Measurements from ENCODE around the gene CMSS1.

Gene CMSS1

DNA sequence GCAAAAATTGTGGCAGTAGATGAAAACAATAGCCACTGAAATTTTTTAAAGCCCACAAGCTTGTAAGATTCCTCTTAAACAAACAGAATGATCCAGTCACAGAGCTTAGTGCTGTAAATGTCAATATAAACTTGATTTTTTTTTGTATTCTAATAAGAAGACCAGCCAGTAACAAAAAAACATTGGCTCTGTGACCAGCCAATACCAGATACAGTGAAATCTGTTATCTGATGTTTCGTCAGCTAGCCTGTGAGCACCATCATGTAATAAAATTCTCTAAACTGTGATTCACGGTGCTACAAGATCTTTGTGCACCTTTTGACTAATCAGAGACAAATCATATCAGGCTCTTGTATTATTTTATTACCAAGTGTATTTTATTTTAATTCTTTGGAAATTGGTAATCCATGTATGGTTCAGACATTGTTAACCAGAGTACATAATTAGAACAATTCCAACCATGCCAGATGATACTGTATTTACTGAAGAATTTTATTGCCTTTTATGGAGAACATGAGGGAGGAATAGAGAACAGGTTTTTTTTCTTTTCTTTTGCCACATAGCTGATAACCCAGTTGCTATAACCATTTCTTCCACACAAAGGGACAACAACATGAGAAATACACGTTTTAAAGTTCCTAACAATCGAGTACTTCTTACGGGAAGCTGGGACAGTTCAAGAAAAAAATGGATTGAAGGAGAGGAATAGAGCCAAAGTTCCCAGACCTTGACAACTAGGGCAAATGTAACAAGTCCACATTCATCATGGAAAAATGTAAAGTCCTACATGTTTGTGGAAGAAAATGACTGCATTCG is 224.7 kb downstream of the CMSS1 start:
- Histone ChIP-seq H3K9ac (ENCODE audit: low read length) (no peak overlapping the region), H3K36me3 (ENCODE audit: insufficient read depth, low read length) (no peaks in the 10 kb centered on the region), H3K4me1 (ENCODE audit: insufficient read depth, low read length, severe bottlenecking) (peaks cover 21% of the 10 kb centered on the region), H3K9me2 (ENCODE audit: low read depth, low read length) (no peaks in the 10 kb centered on the region), H3K4me3 (ENCODE audit: low read depth, low read length, poor library complexity, severe bottlenecking) (no peak overlapping the region), H2AFZ (ENCODE audit: low read length) (no peak overlapping the region), H3F3A (ENCODE audit: insufficient read depth, low read length) (peaks cover 3% of the 10 kb centered on the region; the same call in 1 of the 2 replicates), H3K4me2 (ENCODE audit: low read length) (no peak overlapping the region), H3K9me3 (ENCODE audit: low read length) (no peaks in the 10 kb centered on the region), H3K27ac (ENCODE audit: low read depth, low read length, poor library complexity, severe bottlenecking) (no peak overlapping the region), H3K79me2 (ENCODE audit: insufficient read depth, low read length) (no peaks in the 10 kb centered on the region), H4K20me1 (ENCODE audit: insufficient read depth, low read length) (no peaks in the 10 kb centered on the region), H3K27me3 (ENCODE audit: insufficient read depth, low read length) (no peaks in the 10 kb centered on the region)
- TF ChIP-seq EZH2 (IDR thresholded peaks at IDR 0.05; ENCODE audit: borderline replicate concordance, low read length) (no peak), CTCF (IDR thresholded peaks at IDR 0.05; ENCODE audit: low read length) (no peak)

DNA sequence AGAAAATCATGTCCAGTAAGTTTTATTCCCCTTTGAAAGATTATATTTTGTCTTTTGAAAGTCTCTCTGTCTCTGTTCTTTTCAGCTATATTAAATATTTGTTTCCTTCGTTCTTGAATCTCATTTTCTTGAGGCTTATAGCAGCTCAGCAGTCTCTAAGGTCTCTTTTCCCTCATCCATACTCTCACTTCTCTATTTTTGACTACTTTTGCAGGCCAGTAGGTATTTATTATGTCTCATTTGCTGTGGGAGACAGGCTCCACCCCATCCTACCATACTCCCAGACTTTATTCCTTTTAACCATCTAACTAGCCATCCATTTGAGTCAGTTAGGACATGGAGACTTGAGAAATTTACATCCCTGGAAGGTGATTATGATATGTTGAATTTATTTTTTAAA is 225.6 kb downstream of the CMSS1 start:
- Histone ChIP-seq H3K27me3 (ENCODE audit: insufficient read depth, low read length) (no peaks in the 10 kb centered on the region), H3K36me3 (ENCODE audit: insufficient read depth, low read length) (no peaks in the 10 kb centered on the region), H3K9ac (ENCODE audit: low read length) (no peak overlapping the region), H3K9me3 (ENCODE audit: low read length) (no peaks in the 10 kb centered on the region), H4K20me1 (ENCODE audit: insufficient read depth, low read length) (no peaks in the 10 kb centered on the region), H3K27ac (ENCODE audit: low read depth, low read length, poor library complexity, severe bottlenecking) (no peak overlapping the region), H3K4me3 (ENCODE audit: low read depth, low read length, poor library complexity, severe bottlenecking) (no peak overlapping the region), H2AFZ (ENCODE audit: low read length) (no peak overlapping the region), H3F3A (ENCODE audit: insufficient read depth, low read length) (peaks cover 3% of the 10 kb centered on the region; the same call in 1 of the 2 replicates), H3K79me2 (ENCODE audit: insufficient read depth, low read length) (no peaks in the 10 kb centered on the region), H3K4me1 (ENCODE audit: insufficient read depth, low read length, severe bottlenecking) (peaks cover 30% of the 10 kb centered on the region), H3K9me2 (ENCODE audit: low read depth, low read length) (no peaks in the 10 kb centered on the region), H3K4me2 (ENCODE audit: low read length) (no peak overlapping the region)
- no peak for TF ChIP-seq CTCF (IDR thresholded peaks at IDR 0.05; ENCODE audit: low read length)
- TF ChIP-seq EZH2 (IDR thresholded peaks at IDR 0.05; ENCODE audit: borderline replicate concordance, low read length) = no peak

GRCh38 chr3:100044369-100044768 is 226.7 kb downstream of the CMSS1 start:
- Histone ChIP-seq H4K20me1 (ENCODE audit: insufficient read depth, low read length) (no peaks in the 10 kb centered on the region), H3K36me3 (ENCODE audit: insufficient read depth, low read length) (no peaks in the 10 kb centered on the region), H3K9me3 (ENCODE audit: low read length) (no peaks in the 10 kb centered on the region), H3F3A (ENCODE audit: insufficient read depth, low read length) (peaks cover 3% of the 10 kb centered on the region; the same call in 1 of the 2 replicates), H3K4me2 (ENCODE audit: low read length) (no peak overlapping the region), H3K79me2 (ENCODE audit: insufficient read depth, low read length) (no peaks in the 10 kb centered on the region), H3K27ac (ENCODE audit: low read depth, low read length, poor library complexity, severe bottlenecking) (no peak overlapping the region), H3K9me2 (ENCODE audit: low read depth, low read length) (no peaks in the 10 kb centered on the region), H3K4me1 (ENCODE audit: insufficient read depth, low read length, severe bottlenecking) (peaks cover 31% of the 10 kb centered on the region), H2AFZ (ENCODE audit: low read length) (no peak overlapping the region), H3K4me3 (ENCODE audit: low read depth, low read length, poor library complexity, severe bottlenecking) (no peak overlapping the region), H3K9ac (ENCODE audit: low read length) (no peak overlapping the region), H3K27me3 (ENCODE audit: insufficient read depth, low read length) (no peaks in the 10 kb centered on the region)
- TF ChIP-seq CTCF (IDR thresholded peaks at IDR 0.05; ENCODE audit: low read length) (no peak), EZH2 (IDR thresholded peaks at IDR 0.05; ENCODE audit: borderline replicate concordance, low read length) (no peak)

Measured in OCI-LY1 (cell line).